NT2/D1 (cell line): Measurements from ENCODE around the gene TRO.

Source experiments
- SUZ12 ChIP-seq: IDR thresholded peaks from 2 replicates; pipeline ENCODE4 v1.6.1; 2011; ENCODE audit not compliant: insufficient read length, insufficient read depth; ENCODE audit errors: extremely low read depth
- YY1 ChIP-seq: IDR thresholded peaks from 2 replicates; pipeline ENCODE4 v1.6.1; 2011; ENCODE audit not compliant: insufficient read length, insufficient read depth
- ZNF274 ChIP-seq: IDR thresholded peaks from 2 replicates; pipeline ENCODE4 v1.6.1; 2011; ENCODE audit warnings: mild to moderate bottlenecking, low read depth, low read length

DNA sequence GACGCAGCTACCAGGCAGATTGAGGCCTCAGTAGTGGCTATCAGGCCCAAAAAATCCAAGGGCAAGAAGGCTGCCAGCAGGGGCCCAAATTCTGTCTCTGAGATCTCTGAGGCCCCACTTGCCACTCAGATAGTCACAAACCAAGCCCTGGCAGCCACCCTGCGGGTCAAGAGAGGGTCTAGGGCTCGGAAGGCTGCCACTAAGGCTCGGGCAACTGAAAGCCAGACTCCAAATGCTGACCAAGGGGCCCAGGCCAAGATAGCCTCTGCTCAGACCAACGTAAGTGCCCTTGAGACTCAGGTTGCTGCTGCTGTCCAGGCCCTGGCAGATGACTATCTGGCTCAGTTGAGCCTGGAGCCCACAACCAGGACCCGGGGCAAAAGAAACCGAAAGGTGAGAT is 2.8 kb downstream of the TRO start:
- TF ChIP-seq YY1 (no peak), SUZ12 (no peak), ZNF274 (no peak)
